H1 (cell line): ENCODE measurements around the gene SH2D7. TPM values are rescaled to one million over a fixed set of nuclear protein-coding genes. Genes with fewer than 3 reads are reported as not detected.
A peak's percentile ranks its signal among the peaks of the same experiment; 100 is the strongest.

Source experiments
- CTCF ChIA-PET: fragments of 300-600 bp; sonication (Branson Sonifier 250); formaldehyde crosslinking; loops from one replicate; lab custom pipeline; 2021; ENCODE audit not compliant: partially characterized antibody; lab: Charles Lee
- POLR2A ChIA-PET: fragments of 300-600 bp; sonication (Branson Sonifier 250); formaldehyde crosslinking; loops from one replicate; lab custom pipeline; 2021; ENCODE audit warnings: inconsistent platforms; ENCODE audit not compliant: partially characterized antibody; lab: Charles Lee
- DNase-seq, 2 experiments: peaks; one replicate each; pipeline versions ENCODE4 v3.0.0 to v3.0.0-alpha.2; 2010 to 2022; ENCODE audit warnings: low spot score in 2 of 2, low read depth in 1 of 2, mixed read lengths in 1 of 2
- FAIRE-seq: peaks from 2 replicates; lab custom pipeline; 2011; peaks lifted over from hg19 to GRCh38; lab: Jason Lieb, UNC
- H2AFZ ChIP-seq: 2 replicates; pipeline ENCODE4 v1.8.1; 2012; ENCODE audit warnings: low read length, inconsistent platforms
- H2AK5ac ChIP-seq: 2 replicates; pipeline ENCODE4 v1.6.1; 2013; ENCODE audit warnings: low read depth, low read length
- H2BK120ac ChIP-seq: replicated peaks from 2 replicates; pipeline ENCODE3; 2013; ENCODE audit warnings: low read depth, low read length, inconsistent platforms
- H2BK12ac ChIP-seq: 2 replicates; pipeline ENCODE4 v1.6.1; 2013; ENCODE audit warnings: low read depth, low read length
- H2BK15ac ChIP-seq: 2 replicates; pipeline ENCODE4 v1.6.1; 2013; ENCODE audit warnings: low read length
- H2BK20ac ChIP-seq: 2 replicates; pipeline ENCODE4 v1.6.1; 2013; ENCODE audit warnings: low read length
- H2BK5ac ChIP-seq: 2 replicates; pipeline ENCODE4 v1.6.1; 2013; ENCODE audit warnings: low read depth, low read length
- H3K14ac ChIP-seq: 2 replicates; pipeline ENCODE4 v1.6.1; 2013; ENCODE audit warnings: inconsistent platforms; ENCODE audit not compliant: insufficient read length
- H3K18ac ChIP-seq: 2 replicates; pipeline ENCODE4 v1.6.1; 2013; ENCODE audit warnings: low read length; ENCODE audit errors: extremely low read depth
- H3K23ac ChIP-seq: 2 replicates; pipeline ENCODE4 v1.6.1; 2013; ENCODE audit warnings: inconsistent platforms; ENCODE audit not compliant: insufficient read length
- H3K23me2 ChIP-seq: 2 replicates; pipeline ENCODE4 v1.6.1; 2013; ENCODE audit warnings: low read depth, low read length
- H3K27ac ChIP-seq: 2 replicates; pipeline ENCODE4 v1.6.1; 2011; ENCODE audit warnings: low read depth, low read length, inconsistent platforms
- H3K27me3 ChIP-seq, 4 experiments: replicated peaks in 1 of 4; 1 replicate in 1 of 4; 2 replicates in 3 of 4; pipeline versions ENCODE4 v1.6.1 to v1.8.1; 2011 to 2013; ENCODE audit warnings: low read length in 3 of 4, mild to moderate bottlenecking in 3 of 4, inconsistent platforms in 2 of 4, mixed read lengths in 2 of 4, moderate library complexity in 1 of 4; ENCODE audit not compliant: control insufficient read depth in 3 of 4, insufficient read depth in 3 of 4; ENCODE audit errors: extremely low read depth in 1 of 4
- H3K36me3 ChIP-seq, 4 experiments: 2 replicates each; pipeline versions ENCODE4 v1.6.1 to v1.8.1; 2011 to 2013; ENCODE audit warnings: mild to moderate bottlenecking in 4 of 4, low read length in 3 of 4, moderate library complexity in 2 of 4, control low read depth in 1 of 4, inconsistent platforms in 1 of 4; ENCODE audit not compliant: insufficient read depth in 4 of 4, control insufficient read depth in 2 of 4
- H3K4ac ChIP-seq: replicated peaks from 2 replicates; pipeline ENCODE3; 2013; ENCODE audit warnings: low read length, low read depth, mixed read lengths, inconsistent platforms; ENCODE audit not compliant: insufficient read length
- H3K4me1 ChIP-seq, 4 experiments: replicated peaks in 1 of 4; 1 replicate in 1 of 4; 2 replicates in 3 of 4; pipeline versions ENCODE4 v1.6.1 to v1.8.1; 2011 to 2013; ENCODE audit warnings: low read length in 3 of 4, inconsistent platforms in 2 of 4, mixed read lengths in 1 of 4; ENCODE audit not compliant: insufficient read depth in 4 of 4, control insufficient read depth in 3 of 4
- H3K4me2 ChIP-seq, 2 experiments: 2 replicates each; pipeline versions ENCODE4 v1.6.1 to v1.8.1; 2011 to 2013; ENCODE audit warnings: low read depth in 2 of 2, low read length in 2 of 2, control low read depth in 1 of 2, inconsistent platforms in 1 of 2, mild to moderate bottlenecking in 1 of 2; ENCODE audit not compliant: insufficient read depth in 1 of 2
- H3K4me3 ChIP-seq, 4 experiments: fragments of 200-600, 300-600 bp in 1 of 4; sonication (generic), shearing (Covaris generic), sonication (Bioruptor Twin) in 1 of 4; 2 replicates each; pipeline versions ENCODE4 v1.5.1 to v1.8.1; 2011 to 2016; ENCODE audit warnings: low read length in 4 of 4, low read depth in 3 of 4, control low read depth in 2 of 4, inconsistent platforms in 2 of 4, mild to moderate bottlenecking in 2 of 4, mixed read lengths in 1 of 4, moderate library complexity in 1 of 4; ENCODE audit not compliant: insufficient read depth in 2 of 4; ENCODE audit errors: extremely low read depth in 1 of 4
- H3K56ac ChIP-seq: replicated peaks from 2 replicates; pipeline ENCODE3; 2013; ENCODE audit warnings: low read depth, mild to moderate bottlenecking, mixed read lengths, low read length, inconsistent platforms; ENCODE audit not compliant: insufficient read length
- H3K79me1 ChIP-seq: 2 replicates; pipeline ENCODE4 v1.6.1; 2013; ENCODE audit warnings: low read depth, low read length, control low read depth
- H3K79me2 ChIP-seq, 2 experiments: 2 replicates each; pipeline versions ENCODE4 v1.6.1 to v1.8.1; 2012 to 2013; ENCODE audit warnings: low read length in 2 of 2, mild to moderate bottlenecking in 2 of 2, inconsistent platforms in 1 of 2; ENCODE audit not compliant: insufficient read depth in 2 of 2, control insufficient read depth in 1 of 2
- H3K9ac ChIP-seq, 4 experiments: replicated peaks in 1 of 4; 1 replicate in 1 of 4; 2 replicates in 3 of 4; pipeline versions ENCODE4 v1.6.1 to v1.8.1; 2011 to 2013; ENCODE audit warnings: low read depth in 3 of 4, low read length in 3 of 4, control low read depth in 2 of 4, mild to moderate bottlenecking in 2 of 4, moderate library complexity in 2 of 4, inconsistent platforms in 1 of 4; ENCODE audit errors: extremely low read depth in 1 of 4
- H3K9me3 ChIP-seq, 2 experiments: 2 replicates each; pipeline versions ENCODE4 v1.6.1 to v1.8.1; 2012 to 2013; ENCODE audit warnings: mild to moderate bottlenecking in 2 of 2, moderate library complexity in 2 of 2, control low read depth in 1 of 2, inconsistent platforms in 1 of 2, low read depth in 1 of 2, low read length in 1 of 2, mixed read lengths in 1 of 2; ENCODE audit not compliant: insufficient read depth in 2 of 2
- H4K20me1 ChIP-seq, 2 experiments: replicated peaks in 1 of 2; 2 replicates each; pipeline versions ENCODE3 to v1.8.1; 2011 to 2013; ENCODE audit warnings: inconsistent platforms in 2 of 2, low read length in 2 of 2, mild to moderate bottlenecking in 1 of 2; ENCODE audit not compliant: insufficient read depth in 2 of 2, control insufficient read depth in 1 of 2
- H4K5ac ChIP-seq: 2 replicates; pipeline ENCODE4 v1.6.1; 2013; ENCODE audit warnings: low read length, low read depth, mixed read lengths, inconsistent platforms; ENCODE audit not compliant: insufficient read length
- H4K8ac ChIP-seq: 2 replicates; pipeline ENCODE4 v1.8.0; 2013; ENCODE audit warnings: mild to moderate bottlenecking, moderate library complexity, low read length, inconsistent platforms; ENCODE audit not compliant: insufficient read depth; ENCODE audit errors: extremely low read depth
- H4K91ac ChIP-seq: replicated peaks from 2 replicates; pipeline ENCODE3; 2013; ENCODE audit warnings: low read length, mixed read lengths, inconsistent platforms; ENCODE audit not compliant: insufficient read length
- CBX5 ChIP-seq: fragments of 300-800, 300-1000 bp; sonication (generic); IDR thresholded peaks from 2 replicates; pipeline ENCODE4 v1.7.1; 2016; ENCODE audit warnings: antibody characterized with exemption, low read length, low read depth
- EGR1 ChIP-seq: IDR thresholded peaks from 2 replicates; pipeline ENCODE4 v1.6.1; 2011; ENCODE audit warnings: low read depth, low read length, borderline replicate concordance
- GABPA ChIP-seq: IDR thresholded peaks from 2 replicates; pipeline ENCODE4 v1.6.1; 2011; ENCODE audit warnings: mild to moderate bottlenecking, low read length, moderate library complexity, borderline replicate concordance; ENCODE audit not compliant: insufficient read depth
- KDM1A ChIP-seq: fragments of 200-600, 300-600 bp; sonication (generic); IDR thresholded peaks from 2 replicates; pipeline ENCODE4 v1.7.1; 2016; ENCODE audit warnings: mild to moderate bottlenecking, low read length, borderline replicate concordance
- NANOG ChIP-seq: IDR thresholded peaks from 2 replicates; pipeline ENCODE4 v1.6.1; 2011; ENCODE audit warnings: low read length, low read depth, mild to moderate bottlenecking, inconsistent platforms; ENCODE audit not compliant: insufficient read depth, poor library complexity, severe bottlenecking
- NRF1 ChIP-seq: IDR thresholded peaks from 2 replicates; pipeline ENCODE4 v1.6.1; 2011; ENCODE audit warnings: mild to moderate bottlenecking, low read depth, low read length, improper control_type of control experiment
- SIN3A ChIP-seq, 2 experiments: IDR thresholded peaks in 1 of 2; conservative IDR thresholded peaks in 1 of 2; 2 replicates each; pipeline ENCODE4 v1.6.1; 2011 to 2012; ENCODE audit warnings: low read length in 2 of 2, improper control_type of control experiment in 1 of 2, low read depth in 1 of 2, mild to moderate bottlenecking in 1 of 2
- TCF12 ChIP-seq: IDR thresholded peaks from 2 replicates; pipeline ENCODE4 v1.6.1; 2011; ENCODE audit warnings: low read depth, mild to moderate bottlenecking, low read length
- WGBS, 2 experiments: shearing (Covaris generic) in 1 of 2; methylation state at CpG; one replicate each; pipeline versions ENCODE4 v1.1.6 to v1.1.7; 2013 to 2015; ENCODE audit warnings: low lambda C conversion rate in 2 of 2, mixed read lengths in 2 of 2, inconsistent platforms in 1 of 2, low coverage in 1 of 2, missing lambda C conversion rate in 1 of 2; ENCODE audit not compliant: insufficient replicate concordance in 2 of 2, insufficient coverage in 1 of 2, insufficient read length in 1 of 2; ENCODE audit errors: extremely low coverage in 1 of 2, missing lambda C conversion rate in 1 of 2; 5-methylcytosine and 5-hydroxymethylcytosine counted together
- polyA plus RNA-seq, 7 experiments: library from polyadenylated mRNA; depleted of rRNA in 3 of 7; stranded (reverse) in 5 of 7; unstranded in 2 of 7; fragments of >200 nt in 5 of 7; fragments of 200-250 nt in 2 of 7; gene quantifications; 1 replicate in 5 of 7; 2 replicates in 1 of 7; 4 replicates in 1 of 7; pipeline versions ENCODE4 v1.2.1 to v1.2.3, GENCODE V29; 2011 to 2013; ENCODE audit warnings: missing spikeins in 2 of 7, mixed read lengths in 2 of 7
- total RNA-seq: library from RNA; stranded (reverse); fragmentation: NEBNext Ultra II Directional; extraction: Animal tissue kit (Norgen Biotek cat#: 25700); gene quantifications from 2 replicates; pipeline ENCODE4 v1.2.1, GENCODE V29; 2021

Gene SH2D7
- total and polyA plus RNA-seq, 2 of the 8 experiments (the other 6 are each of a cell fraction or from before 2014, with no cell fraction given), result not detected

GRCh38 chr15:78065973-78066946, 26.1 kb upstream of the SH2D7 start:
- no peak overlapping the region for H3K23ac ChIP-seq
- H3K56ac ChIP-seq, result no peak overlapping the region
- H4K91ac ChIP-seq, result no peak overlapping the region
- no peak overlapping the region for H2BK12ac ChIP-seq
- H2BK120ac ChIP-seq, result no peak overlapping the region
- no peak overlapping the region for H2BK20ac ChIP-seq
- H3K14ac ChIP-seq, result no peak overlapping the region
- peaks cover 5% of the 10 kb centered on the region for H3K79me1 ChIP-seq
- no peak overlapping the region for H2AFZ ChIP-seq
- no peaks in the 10 kb centered on the region; the same call in 1 of the 2 replicates for H3K23me2 ChIP-seq
- ChIA-PET POLR2A (interaction anchor here (1.0 kb wide), 1 partner anchor 10 kb away, joined by 3 read pairs; no protein-coding TSS in a partner anchor), CTCF (interaction anchor here (1.0 to 1.7 kb wide), 6 partner anchors 16 to 107 kb away, joined by 3 to 5 read pairs (median 4); no protein-coding TSS in a partner anchor)
- H2BK15ac ChIP-seq, result no peak overlapping the region
- 65% methylated on average over 7 of the region's 7 CpGs; no CpG with 5 or more reads in 1 of the 2 experiments for WGBS, 2 experiments
- H4K20me1 ChIP-seq, result peaks cover 0 to 11% of the 10 kb centered on the region in 2 experiments
- no peak for FAIRE-seq
- no peak overlapping the region for H2BK5ac ChIP-seq
- H3K4me3 ChIP-seq, result no peak overlapping the region
- no peaks in the 10 kb centered on the region; a peak in 1 of 7 replicates for H3K27me3 ChIP-seq
- H3K18ac ChIP-seq, result peak overlapping the region; percentile 16; the same call in 1 of the 2 replicates
- H3K36me3 ChIP-seq, result no peaks in the 10 kb centered on the region
- DNase-seq, result no peak
- no peak overlapping the region for H4K5ac ChIP-seq
- no peak overlapping the region for H4K8ac ChIP-seq
- no peak overlapping the region for H3K27ac ChIP-seq
- H3K4ac ChIP-seq, result no peak overlapping the region
- no peaks in the 10 kb centered on the region for H3K9me3 ChIP-seq
- no peak overlapping the region for H2AK5ac ChIP-seq
- H3K79me2 ChIP-seq, result peaks cover 3 to 55% of the 10 kb centered on the region in 2 experiments; a peak in 3 of 4 replicates
- peak overlapping the region in 1 of 2 experiments; percentile 2; a peak in 2 of 4 replicates for H3K4me2 ChIP-seq
- peaks cover 11 to 32% (median 24%) of the 10 kb centered on the region in 4 experiments for H3K4me1 ChIP-seq
- no peak overlapping the region for H3K9ac ChIP-seq
- TF ChIP-seq NANOG (no peak), SIN3A (conservative IDR thresholded peaks at IDR 0.05 in 1 of 2, IDR thresholded peaks at IDR 0.05 in 1 of 2; ENCODE audit: low read depth in 1 of 2, low read length in 2 of 2) (no peak), EGR1 (no peak), NRF1 (no peak), CBX5 (no peak), KDM1A (no peak), GABPA (no peak), TCF12 (no peak)
